Right ventricle myocardium inferior (tissue), 1 donor: ENCODE measurements around the gene NXF2B. TPM values are rescaled to one million over a fixed set of nuclear protein-coding genes. Genes with fewer than 3 reads are reported as not detected.
"Not testable (repeated sequence)": the region's sequence is repeated elsewhere in the genome, so short reads cannot be mapped to it uniquely, and the experiment has no call there.

ENCODE experiments used
- ATAC-seq: fragments of 200-7000 bp; cut with Tn5 transposase; one replicate; pipeline ENCODE4 v1.9.1; 2020; ENCODE audit warnings: mild to moderate bottlenecking, moderate library complexity
- DNase-seq: peaks from one replicate; pipeline ENCODE4 v3.0.0; 2021; ENCODE audit errors: missing footprints
- intact Hi-C: fragments of 100-400 bp; cut with DNase I; formaldehyde crosslinking; loops from one replicate; pipeline ENCODE4 v1.11.0; 2022
- long read RNA-seq: library from polyadenylated mRNA; unstranded; transcript quantifications from one replicate; pipeline ENCODE4 v2.0.0, GENCODE V29; 2021
- total RNA-seq: library from RNA; stranded (reverse); fragmentation: NEBNext Ultra II Directional; extraction: Animal tissue kit (Norgen Biotek cat#: 25700); gene quantifications from one replicate; pipeline ENCODE4 v1.2.1, GENCODE V29; 2021
- donor health status: DM: no; HTN: yes; CAD: no; lungs with severe emphysema.

The NXF2B gene
- not detected for total RNA-seq
- long read RNA-seq = 0 reads

DNA sequence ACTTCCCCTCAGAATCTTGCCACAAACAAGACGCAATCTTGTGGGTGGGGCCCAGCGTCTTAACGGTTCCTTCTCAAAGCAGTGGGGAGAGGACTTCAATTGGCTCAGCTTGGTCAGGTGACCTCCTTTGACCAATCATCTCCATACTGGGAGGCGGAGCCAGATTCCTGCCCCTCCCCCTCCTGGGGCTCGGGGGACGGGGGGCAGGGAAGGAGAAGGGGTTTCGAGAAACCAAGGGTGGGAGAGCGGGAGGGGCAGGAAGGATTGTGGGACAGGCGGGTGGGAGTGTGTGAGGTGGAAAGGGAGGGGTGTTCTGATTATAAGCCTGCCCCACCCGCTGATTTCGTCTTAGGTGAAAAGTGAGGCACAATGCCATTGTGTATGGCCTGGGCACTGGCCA lies at the start of gene NXF2B:
NXF2B (minus strand) TSS at position 101 of the 400 bp plus-strand sequence. CDS start 59,972 bp downstream, outside the sequence.
- intact Hi-C loops, DNase-seq, ATAC-seq: not testable (repeated sequence)

GRCh38 chrX:102478765-102479164 lies 39.0 kb upstream of the NXF2B start:
- intact Hi-C loops, ATAC-seq, DNase-seq: not testable (repeated sequence)

- ATAC-seq, intact Hi-C loops, DNase-seq: not testable (repeated sequence)
Observed at GRCh38 chrX:102471762-102472220, 32.0 kb upstream of the NXF2B start, which contains the start of gene TCP11X2. TCP11X2 (minus strand) TSS chrX:102471812.

- intact Hi-C loops, ATAC-seq, DNase-seq: not testable (repeated sequence)
Observed at GRCh38 chrX:102470215-102470614, 30.4 kb upstream of the NXF2B start.

DNA sequence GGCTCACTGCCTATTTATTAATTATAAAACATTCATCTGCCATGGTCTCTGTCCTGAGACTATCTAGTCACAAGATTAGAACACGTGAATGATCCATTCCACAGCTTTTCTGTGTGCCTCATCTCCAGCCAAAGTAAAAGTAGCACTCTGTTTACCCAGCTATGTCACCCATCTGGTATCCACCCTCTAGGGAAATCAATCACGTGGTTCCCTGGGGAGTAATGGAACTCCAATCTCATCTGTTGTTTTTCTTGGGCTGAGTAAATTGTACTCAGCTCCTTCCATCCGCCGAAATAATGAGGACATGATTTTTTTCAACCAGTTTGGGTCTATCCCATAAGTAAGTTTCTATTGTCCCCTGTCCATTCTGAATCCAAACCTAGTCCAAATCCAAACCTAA lies 18.8 kb upstream of the NXF2B start:
- intact Hi-C loops = not testable (repeated sequence)

DNA sequence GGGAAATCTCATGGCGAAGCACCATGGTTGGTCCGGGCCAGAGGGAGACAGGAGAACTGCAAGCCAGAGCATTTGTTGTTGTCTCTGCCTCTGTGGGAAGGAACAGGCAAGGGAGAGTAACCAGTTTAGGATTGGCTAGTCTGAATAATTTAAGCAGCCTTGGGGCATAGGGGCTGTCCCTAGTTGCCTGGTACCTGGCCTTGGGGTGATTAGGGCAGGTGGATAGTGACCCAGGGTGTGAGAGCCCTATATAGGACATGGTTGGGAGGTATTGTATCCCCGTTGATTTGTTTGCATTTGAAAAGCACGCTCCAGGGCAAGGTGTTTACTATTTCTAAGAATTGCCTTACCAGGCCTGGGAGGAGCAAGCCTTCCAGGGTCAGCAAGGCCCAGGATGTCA lies 25.3 kb downstream of the NXF2B start:
- ATAC-seq, DNase-seq, intact Hi-C loops: not testable (repeated sequence)

More for the DNA sequence above, 18.8 kb upstream of the NXF2B start:
- not testable (repeated sequence) for DNase-seq, ATAC-seq

DNA sequence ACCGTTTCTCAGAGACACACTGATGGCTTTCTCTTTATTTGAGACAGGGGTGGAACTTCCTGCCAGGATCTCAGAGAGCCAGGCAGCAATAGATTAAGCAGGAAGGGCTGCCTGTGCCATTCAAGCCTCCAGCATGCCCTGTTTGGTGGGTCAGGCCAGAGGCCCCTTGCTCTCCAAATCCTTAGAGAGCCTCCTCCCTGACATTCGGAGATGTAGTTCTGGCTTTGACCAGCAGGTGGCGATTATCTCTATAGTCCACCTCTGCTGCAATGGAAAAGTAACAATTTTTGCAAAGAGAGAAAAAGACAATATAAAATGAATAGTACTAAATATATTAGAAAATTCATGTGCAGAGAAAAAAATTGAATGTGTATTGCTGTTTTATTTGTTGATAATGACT lies 93.9 kb downstream of the NXF2B start:
- ATAC-seq (no peak), DNase-seq (peak; percentile 35)
- intact Hi-C loops = no loop called here

- intact Hi-C loops = no loop called here
- ATAC-seq = no peak
- no peak for DNase-seq
Observed at GRCh38 chrX:102341867-102342266, 97.9 kb downstream of the NXF2B start.

- peak; percentile 33 for DNase-seq
Observed at GRCh38 chrX:102339312-102340298, 100.2 kb downstream of the NXF2B start.

DNA sequence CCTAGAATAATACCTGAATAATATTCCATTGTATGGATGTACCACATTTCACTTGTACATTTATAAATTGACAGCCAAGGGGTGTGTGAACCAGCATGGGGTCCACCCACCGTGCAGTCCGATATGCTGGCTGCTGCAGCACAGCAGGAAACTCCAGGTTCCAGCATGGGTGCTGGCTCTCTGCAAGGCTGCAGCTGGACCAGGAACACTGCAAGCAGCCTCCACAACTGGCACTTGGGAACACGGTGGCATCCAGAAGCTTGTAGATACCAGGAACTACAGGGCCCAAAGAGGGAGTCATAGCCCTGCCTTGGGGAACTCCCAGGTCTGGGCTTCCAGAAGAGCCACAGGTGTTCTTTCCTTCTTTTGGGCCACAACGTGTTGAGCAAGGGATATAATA lies 101.6 kb downstream of the NXF2B start:
- intact Hi-C loops = no loop called here
- DNase-seq (no peak), ATAC-seq (no peak)

More at GRCh38 chrX:102339312-102340298, 100.2 kb downstream of the NXF2B start:
- ATAC-seq = no peak
- intact Hi-C loops = no loop called here

Other genes starting within 250 kb of the NXF2B start
- gene TCP11X1, start 224.7 kb downstream of the NXF2B start, total RNA-seq = not detected
- not detected for gene NXF2, start 192.8 kb downstream of the NXF2B start, total RNA-seq
- not detected for gene TCP11X2, start 31.8 kb upstream of the NXF2B start, total RNA-seq
- gene TMSB15A, start 76.7 kb upstream of the NXF2B start, total RNA-seq = 0.62 TPM
- gene ARMCX5, start 159.5 kb upstream of the NXF2B start, total RNA-seq = 3.2 TPM
- 4.1 TPM for gene GPRASP1, start 211.5 kb upstream of the NXF2B start, total RNA-seq